RWPE2 (cell line): ENCODE data around the gene CNTNAP2.

ENCODE experiments used
- ATAC-seq: fragments of 200-7000 bp; cut with Tn5 transposase; 3 replicates; pipeline ENCODE4 v1.9.1; 2021; ENCODE audit warnings: low read depth
- DNase-seq: peaks from one replicate; pipeline ENCODE4 v3.0.0-alpha.2; 2020; ENCODE audit warnings: low spot score
- H3K27ac ChIP-seq: fragments of 450-650 bp; 2 replicates; pipeline ENCODE4 v1.5.1; 2017; ENCODE audit warnings: mild to moderate bottlenecking; ENCODE audit not compliant: poor library complexity, severe bottlenecking
- H3K27me3 ChIP-seq: fragments of 250-450 bp; sonication (Bioruptor Pico); 2 replicates; pipeline ENCODE4 v1.5.1; 2021; ENCODE audit warnings: mild to moderate bottlenecking, moderate library complexity; ENCODE audit not compliant: insufficient read depth, poor library complexity, severe bottlenecking
- H3K36me3 ChIP-seq: fragments of 250-450 bp; sonication (Bioruptor Pico); 2 replicates; pipeline ENCODE4 v1.5.1; 2020; ENCODE audit warnings: low read depth, mild to moderate bottlenecking, moderate library complexity
- H3K4me1 ChIP-seq: fragments of 250-450 bp; sonication (Bioruptor Pico); 2 replicates; pipeline ENCODE4 v1.5.1; 2021; ENCODE audit warnings: mild to moderate bottlenecking, moderate library complexity; ENCODE audit not compliant: insufficient read depth, poor library complexity, severe bottlenecking
- H3K4me3 ChIP-seq: fragments of 250-450 bp; sonication (Bioruptor Pico); 2 replicates; pipeline ENCODE4 v1.5.1; 2021; ENCODE audit warnings: mild to moderate bottlenecking, moderate library complexity; ENCODE audit not compliant: severe bottlenecking
- H3K9me3 ChIP-seq: fragments of 250-450 bp; sonication (Bioruptor Pico); 2 replicates; pipeline ENCODE4 v1.5.1; 2021; ENCODE audit warnings: mild to moderate bottlenecking, moderate library complexity; ENCODE audit not compliant: severe bottlenecking
- CTCF ChIP-seq: fragments of 450-650 bp; IDR thresholded peaks from one replicate; pipeline ENCODE4 v1.5.1; 2017; ENCODE audit warnings: mild to moderate bottlenecking, moderate library complexity; ENCODE audit not compliant: poor library complexity, severe bottlenecking

CNTNAP2 gene

GRCh38 chr7:146115548-146115850, 1.1 kb upstream of the CNTNAP2 start:
- Histone ChIP-seq H3K4me1 (no peaks in the 10 kb centered on the region), H3K4me3 (no peak overlapping the region), H3K36me3 (no peaks in the 10 kb centered on the region), H3K9me3 (peaks cover 7% of the 10 kb centered on the region), H3K27me3 (peaks cover 36% of the 10 kb centered on the region), H3K27ac (no peak overlapping the region)
- DNase-seq (no peak), ATAC-seq (no peak)
- TF ChIP-seq CTCF = no peak

- ATAC-seq (peak; percentile 88), DNase-seq (no peak)
- Histone ChIP-seq H3K36me3 (no peaks in the 10 kb centered on the region), H3K4me1 (no peaks in the 10 kb centered on the region), H3K4me3 (peak overlapping the region; percentile 21), H3K9me3 (peaks cover 7% of the 10 kb centered on the region), H3K27ac (no peak overlapping the region), H3K27me3 (peaks cover 36% of the 10 kb centered on the region)
- TF ChIP-seq CTCF = no peak
Measured at GRCh38 chr7:146115851-146116520, 615 bp upstream of the CNTNAP2 start.

GRCh38 chr7:146117576-146117975, 975 bp downstream of the CNTNAP2 start:
- ATAC-seq (no peak), DNase-seq (no peak)
- H3K36me3 ChIP-seq = no peaks in the 10 kb centered on the region
- H3K4me1 ChIP-seq = no peaks in the 10 kb centered on the region
- no peaks in the 10 kb centered on the region for H3K9me3 ChIP-seq
- no peak for TF ChIP-seq CTCF
- no peak overlapping the region for H3K4me3 ChIP-seq
- no peak overlapping the region for H3K27ac ChIP-seq
- H3K27me3 ChIP-seq = peaks cover 36% of the 10 kb centered on the region

GRCh38 chr7:146119002-146119401, 2.4 kb downstream of the CNTNAP2 start:
- no peaks in the 10 kb centered on the region for H3K9me3 ChIP-seq
- DNase-seq = no peak
- ATAC-seq = no peak
- H3K36me3 ChIP-seq = no peaks in the 10 kb centered on the region
- no peak overlapping the region for H3K27ac ChIP-seq
- peaks cover 36% of the 10 kb centered on the region for H3K27me3 ChIP-seq
- H3K4me3 ChIP-seq = no peak overlapping the region
- no peaks in the 10 kb centered on the region for H3K4me1 ChIP-seq
- no peak for TF ChIP-seq CTCF

GRCh38 chr7:146123715-146124114, 7.1 kb downstream of the CNTNAP2 start:
- Histone ChIP-seq H3K36me3 (no peaks in the 10 kb centered on the region), H3K9me3 (peaks cover 2% of the 10 kb centered on the region), H3K4me1 (no peaks in the 10 kb centered on the region), H3K4me3 (no peak overlapping the region), H3K27me3 (peaks cover 4% of the 10 kb centered on the region), H3K27ac (no peak overlapping the region)
- ATAC-seq (no peak), DNase-seq (no peak)
- TF ChIP-seq CTCF = no peak
